HPDE6-E6E7 (cell line): Measurements from ENCODE around the gene RPH3AL.

Experiments used
- DNase-seq: peaks from one replicate; pipeline ENCODE4 v3.0.0; 2011; ENCODE audit warnings: missing footprints; ENCODE audit errors: extremely low spot score

RPH3AL gene

GRCh38 chr17:336110-337021 is 16.2 kb downstream of the RPH3AL start:
- no peak for DNase-seq

GRCh38 chr17:335691-336090 is 16.9 kb downstream of the RPH3AL start:
- DNase-seq: no peak

- DNase-seq: no peak
Measured at GRCh38 chr17:334974-335481, 17.6 kb downstream of the RPH3AL start.

- DNase-seq: no peak
Measured at GRCh38 chr17:333626-334396, 18.8 kb downstream of the RPH3AL start.

- no peak for DNase-seq
Measured at GRCh38 chr17:332558-333322, 19.9 kb downstream of the RPH3AL start.

- no peak for DNase-seq
Measured at GRCh38 chr17:332023-332422, 20.6 kb downstream of the RPH3AL start.

GRCh38 chr17:330993-331701 is 21.5 kb downstream of the RPH3AL start:
- no peak for DNase-seq

- DNase-seq: no peak
Measured at GRCh38 chr17:329784-330420, 22.7 kb downstream of the RPH3AL start.

GRCh38 chr17:327971-328370 is 24.6 kb downstream of the RPH3AL start:
- no peak for DNase-seq

- DNase-seq: no peak
Measured at GRCh38 chr17:327296-327695, 25.3 kb downstream of the RPH3AL start.

- DNase-seq: no peak
Measured at GRCh38 chr17:326010-326621, 26.5 kb downstream of the RPH3AL start.

GRCh38 chr17:325270-326009 is 27.2 kb downstream of the RPH3AL start:
- DNase-seq: no peak

GRCh38 chr17:323721-324571 is 28.7 kb downstream of the RPH3AL start:
- DNase-seq: no peak

GRCh38 chr17:323181-323580 is 29.4 kb downstream of the RPH3AL start:
- DNase-seq: no peak

- no peak for DNase-seq
Measured at GRCh38 chr17:322006-322780, 30.4 kb downstream of the RPH3AL start.

- DNase-seq: no peak
Measured at GRCh38 chr17:321386-321941, 31.1 kb downstream of the RPH3AL start.

- DNase-seq: no peak
Measured at GRCh38 chr17:320809-321385, 31.7 kb downstream of the RPH3AL start.
